SKM-1 treated with dmso at 0.1 percent for 144 hours (cell line): ENCODE data around the gene MAP3K4.

Experiments
- DNase-seq: peaks from one replicate; lab custom pipeline; 2025; ENCODE audit not compliant: unreplicated experiment; lab: John Stamatoyannopoulos, UW

The MAP3K4 gene, protein sequence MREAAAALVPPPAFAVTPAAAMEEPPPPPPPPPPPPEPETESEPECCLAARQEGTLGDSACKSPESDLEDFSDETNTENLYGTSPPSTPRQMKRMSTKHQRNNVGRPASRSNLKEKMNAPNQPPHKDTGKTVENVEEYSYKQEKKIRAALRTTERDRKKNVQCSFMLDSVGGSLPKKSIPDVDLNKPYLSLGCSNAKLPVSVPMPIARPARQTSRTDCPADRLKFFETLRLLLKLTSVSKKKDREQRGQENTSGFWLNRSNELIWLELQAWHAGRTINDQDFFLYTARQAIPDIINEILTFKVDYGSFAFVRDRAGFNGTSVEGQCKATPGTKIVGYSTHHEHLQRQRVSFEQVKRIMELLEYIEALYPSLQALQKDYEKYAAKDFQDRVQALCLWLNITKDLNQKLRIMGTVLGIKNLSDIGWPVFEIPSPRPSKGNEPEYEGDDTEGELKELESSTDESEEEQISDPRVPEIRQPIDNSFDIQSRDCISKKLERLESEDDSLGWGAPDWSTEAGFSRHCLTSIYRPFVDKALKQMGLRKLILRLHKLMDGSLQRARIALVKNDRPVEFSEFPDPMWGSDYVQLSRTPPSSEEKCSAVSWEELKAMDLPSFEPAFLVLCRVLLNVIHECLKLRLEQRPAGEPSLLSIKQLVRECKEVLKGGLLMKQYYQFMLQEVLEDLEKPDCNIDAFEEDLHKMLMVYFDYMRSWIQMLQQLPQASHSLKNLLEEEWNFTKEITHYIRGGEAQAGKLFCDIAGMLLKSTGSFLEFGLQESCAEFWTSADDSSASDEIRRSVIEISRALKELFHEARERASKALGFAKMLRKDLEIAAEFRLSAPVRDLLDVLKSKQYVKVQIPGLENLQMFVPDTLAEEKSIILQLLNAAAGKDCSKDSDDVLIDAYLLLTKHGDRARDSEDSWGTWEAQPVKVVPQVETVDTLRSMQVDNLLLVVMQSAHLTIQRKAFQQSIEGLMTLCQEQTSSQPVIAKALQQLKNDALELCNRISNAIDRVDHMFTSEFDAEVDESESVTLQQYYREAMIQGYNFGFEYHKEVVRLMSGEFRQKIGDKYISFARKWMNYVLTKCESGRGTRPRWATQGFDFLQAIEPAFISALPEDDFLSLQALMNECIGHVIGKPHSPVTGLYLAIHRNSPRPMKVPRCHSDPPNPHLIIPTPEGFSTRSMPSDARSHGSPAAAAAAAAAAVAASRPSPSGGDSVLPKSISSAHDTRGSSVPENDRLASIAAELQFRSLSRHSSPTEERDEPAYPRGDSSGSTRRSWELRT (N-terminal part only)

GRCh38 chr6:160991406-160992060, at the start of gene MAP3K4:
MAP3K4 (plus strand) TSS chr6:160991769; CDS start chr6:160991932, 163 bp downstream.
- peak; percentile 52 for DNase-seq

GRCh38 chr6:160943997-160944396, 47.6 kb upstream of the MAP3K4 start:
- DNase-seq, result no peak

DNA sequence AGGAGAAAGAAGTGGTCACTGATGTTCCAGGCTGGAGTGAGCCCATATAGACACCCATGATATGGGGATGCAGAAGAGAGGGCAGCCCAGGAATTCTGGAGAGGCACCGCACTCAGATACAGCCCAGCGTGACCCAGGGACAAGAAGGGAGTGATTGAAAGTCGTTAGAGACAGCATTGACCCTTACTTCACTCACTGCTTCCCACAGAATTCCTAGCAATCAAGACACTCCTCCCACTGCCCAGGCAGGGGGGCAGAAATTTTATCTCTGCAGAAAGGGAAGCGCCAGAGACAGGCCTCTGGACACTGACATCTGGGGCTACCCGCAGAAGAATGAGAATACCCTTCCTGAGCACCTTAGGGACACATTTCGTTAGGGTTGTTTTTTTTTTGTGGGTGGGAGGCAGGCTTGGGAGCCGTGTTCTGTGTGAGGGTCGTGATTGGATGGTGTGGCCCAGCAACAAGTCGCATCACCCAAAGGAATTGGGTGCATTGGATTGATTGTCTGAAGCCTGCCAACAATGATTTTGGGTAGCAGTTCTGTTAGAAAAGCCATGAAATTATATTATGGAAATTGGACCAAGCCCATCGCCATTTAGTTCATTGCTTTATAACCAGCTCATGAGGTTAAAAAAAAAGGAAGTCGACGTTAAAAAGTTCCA, 45.9 kb upstream of the MAP3K4 start:
- no peak for DNase-seq

GRCh38 chr6:160949531-160949930, 42.0 kb upstream of the MAP3K4 start:
- no peak for DNase-seq

- no peak for DNase-seq
Observed at GRCh38 chr6:160950507-160950906, 41.1 kb upstream of the MAP3K4 start.

DNA sequence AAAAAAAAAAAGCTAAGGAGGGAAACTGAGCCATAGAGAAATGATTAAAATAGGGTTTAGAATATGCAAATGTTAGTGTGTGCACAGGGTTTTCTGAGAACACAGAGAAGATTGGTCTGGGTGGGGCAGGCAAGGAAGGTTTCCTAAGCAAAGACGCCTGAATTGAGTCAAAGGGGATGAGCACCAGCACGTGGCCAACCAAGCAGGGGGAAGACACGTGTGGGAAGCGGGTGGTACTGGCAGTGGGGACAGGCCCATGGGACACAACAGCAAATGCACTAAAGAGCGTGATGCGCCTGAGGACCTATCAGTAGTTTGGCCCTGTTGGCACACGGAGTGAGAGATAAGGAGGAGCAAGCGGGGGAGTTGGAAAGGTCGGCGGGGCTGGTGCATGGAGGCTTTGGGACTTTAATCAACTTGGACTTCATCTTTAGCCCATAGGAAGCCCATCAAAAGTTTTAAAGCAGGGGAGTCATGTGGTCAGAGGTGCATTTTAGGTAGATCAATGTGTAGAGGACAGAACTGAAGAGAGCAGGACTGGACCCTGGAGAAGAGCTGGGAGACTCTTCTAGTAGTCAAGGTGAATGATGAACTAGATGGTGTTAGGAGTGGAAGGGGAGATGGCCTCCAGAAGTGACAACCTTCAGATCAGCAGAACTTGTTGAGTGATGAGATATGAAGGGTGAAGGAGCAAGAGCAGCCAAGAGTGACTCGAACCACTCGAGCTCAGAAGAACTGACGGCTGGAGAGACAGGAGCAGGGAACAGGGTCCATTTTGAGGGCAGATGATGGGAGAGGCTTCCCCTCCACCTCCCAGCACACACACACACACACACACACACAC, 40.2 kb upstream of the MAP3K4 start:
- DNase-seq, result no peak

DNA sequence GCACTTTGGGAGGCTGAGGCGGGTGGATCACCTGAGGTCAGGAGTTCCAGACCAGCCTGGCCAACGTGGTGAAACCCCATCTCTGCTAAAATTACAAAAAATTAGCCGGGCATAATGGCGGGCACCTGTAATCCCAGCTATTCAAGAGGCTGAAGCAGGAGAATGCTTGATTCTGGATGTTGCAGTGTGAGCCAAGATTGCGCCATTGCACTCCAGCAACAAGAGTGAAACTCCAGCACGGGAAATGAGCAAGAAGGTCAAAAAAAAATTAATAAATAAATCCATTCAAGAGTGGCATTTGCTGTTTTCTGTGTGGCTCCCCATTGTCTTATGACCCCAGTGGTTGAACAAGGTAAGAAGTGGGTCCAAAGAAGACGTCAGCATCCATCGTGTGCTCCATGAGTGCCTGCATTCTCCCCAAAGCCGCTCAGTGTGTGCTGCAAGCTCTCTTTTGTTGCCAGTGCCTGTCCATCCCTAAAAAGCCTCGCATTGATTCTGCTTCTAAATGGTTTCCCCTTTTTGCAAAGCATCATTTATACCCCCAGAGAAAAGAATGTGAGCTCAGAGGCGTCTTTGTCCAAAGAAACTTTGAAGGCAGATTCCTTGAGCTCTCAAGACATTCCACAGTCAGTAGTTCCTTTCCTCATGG, 38.8 kb upstream of the MAP3K4 start:
- DNase-seq, result no peak

DNA sequence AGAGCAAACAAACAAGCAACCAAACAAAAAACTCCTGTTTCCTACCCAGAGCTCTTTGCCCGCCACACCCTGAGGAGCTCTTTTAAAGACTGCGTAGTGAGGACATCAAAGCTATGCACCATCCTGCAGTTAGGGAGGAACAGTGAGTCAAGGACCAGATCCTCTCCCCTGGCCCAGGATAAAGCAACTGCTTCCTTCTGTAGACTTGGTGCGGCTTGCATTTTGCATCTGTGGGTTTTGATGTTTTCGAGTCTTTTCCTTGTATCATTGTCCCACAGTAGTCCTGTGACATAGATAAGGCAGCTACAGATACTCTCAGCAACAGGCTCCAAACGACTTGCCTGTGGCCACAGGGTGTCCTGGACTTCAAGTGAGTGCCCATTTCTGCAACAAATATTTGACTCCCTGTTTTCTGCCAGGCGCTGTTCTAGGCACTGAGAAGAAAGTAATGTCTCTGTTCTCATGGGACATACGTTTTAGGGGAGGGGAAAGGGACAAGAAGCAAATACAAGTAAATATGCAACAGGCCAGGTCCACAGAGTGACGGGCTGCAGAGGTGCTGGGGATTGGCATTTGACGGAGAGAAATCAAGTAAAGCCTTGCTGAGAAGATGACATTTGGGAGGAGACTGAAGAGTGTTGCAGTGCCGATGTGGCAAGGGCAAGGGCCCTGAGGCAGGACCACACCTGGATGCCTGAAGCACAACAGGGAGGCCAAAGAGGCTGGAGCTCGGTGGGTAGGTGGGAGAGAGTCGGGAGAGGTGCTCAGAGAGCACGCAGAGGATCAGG, 35.9 kb upstream of the MAP3K4 start:
- no peak for DNase-seq

GRCh38 chr6:160956300-160957035, 35.1 kb upstream of the MAP3K4 start:
- DNase-seq, result no peak

GRCh38 chr6:160959726-160960435, 31.7 kb upstream of the MAP3K4 start:
- no peak for DNase-seq

GRCh38 chr6:160960839-160961238, 30.7 kb upstream of the MAP3K4 start:
- no peak for DNase-seq

GRCh38 chr6:160962835-160963623, 28.5 kb upstream of the MAP3K4 start:
- no peak for DNase-seq

DNA sequence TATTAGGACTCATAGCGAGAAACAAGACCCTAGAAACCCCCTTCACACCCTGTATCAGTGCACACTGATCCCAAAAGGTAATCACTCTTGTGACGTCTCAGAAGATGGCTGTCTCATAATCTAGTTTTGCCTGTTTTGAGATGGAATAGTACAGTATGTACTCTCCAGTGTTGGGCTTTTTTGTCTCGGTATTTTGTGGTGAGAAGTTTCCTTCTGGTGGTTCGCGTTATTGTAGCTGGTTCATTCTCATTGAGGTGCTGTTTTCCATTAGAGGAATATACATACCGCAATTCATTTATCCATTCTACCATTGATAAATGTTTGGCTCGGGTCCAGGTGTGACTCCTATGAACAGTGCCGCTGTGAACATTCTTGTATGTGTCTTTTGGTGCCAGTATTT, 27.9 kb upstream of the MAP3K4 start:
- DNase-seq, result no peak

GRCh38 chr6:160965893-160966292, 25.7 kb upstream of the MAP3K4 start:
- no peak for DNase-seq

DNA sequence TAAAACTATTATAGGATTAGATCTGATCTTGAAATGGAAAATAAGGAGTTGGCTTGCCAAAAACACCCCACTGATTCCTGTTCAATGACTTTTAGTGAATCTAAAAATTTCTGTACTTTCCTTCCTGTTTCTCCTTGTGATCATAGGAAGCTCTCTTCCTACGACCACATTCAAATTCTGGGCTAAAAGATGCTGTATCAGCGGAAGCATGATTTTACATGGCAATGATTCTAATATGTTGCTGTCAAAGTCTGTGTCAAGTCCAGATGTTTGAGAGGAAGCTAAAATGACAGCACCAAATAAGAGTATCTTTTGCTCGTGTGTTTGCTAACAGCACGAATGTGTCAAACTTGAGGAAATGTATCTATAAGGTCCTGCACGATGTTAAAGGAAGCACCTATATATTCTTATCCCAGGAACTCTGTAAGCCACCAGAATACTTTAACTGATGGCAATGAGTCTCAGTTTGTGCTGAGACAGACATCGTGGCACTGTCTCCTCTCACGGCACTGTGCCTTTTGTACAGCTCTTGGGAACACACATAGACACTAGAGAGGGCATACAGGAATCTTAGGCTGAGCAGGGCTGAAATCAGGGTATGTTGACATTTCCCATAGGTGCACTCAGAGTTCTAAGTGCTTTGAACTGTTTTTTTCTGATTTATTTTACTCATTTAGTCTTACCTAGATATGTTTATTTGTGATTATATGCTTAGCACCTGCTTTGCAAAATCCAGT, 24.9 kb upstream of the MAP3K4 start:
- DNase-seq, result no peak
